HepG2 (cell line): ENCODE data around the gene TEKTIP1. TPM values are rescaled to one million over a fixed set of nuclear protein-coding genes. Genes with fewer than 3 reads are reported as not detected.

Source experiments
- AGO1 ChIP-seq: fragments of 200-400 bp; formaldehyde crosslinking; IDR thresholded peaks from 2 replicates; pipeline ENCODE4 v1.6.1; 2017; ENCODE audit warnings: mild to moderate bottlenecking, low read depth, low read length, moderate library complexity; ENCODE audit not compliant: poor library complexity, severe bottlenecking
- HIC2 ChIP-seq: sonication (generic); formaldehyde crosslinking; IDR thresholded peaks from 2 replicates; pipeline ENCODE4 v1.9.0; 2022; ENCODE audit warnings: low read depth, missing genetic modification reagents
- HOXA3 ChIP-seq: sonication (generic); formaldehyde crosslinking; IDR thresholded peaks from 2 replicates; pipeline ENCODE4 v1.5.0; 2020; ENCODE audit warnings: missing genetic modification reagents
- JUN ChIP-seq: sonication (generic); formaldehyde crosslinking; IDR thresholded peaks from 2 replicates; pipeline ENCODE4 v1.4.0; 2020; ENCODE audit warnings: mild to moderate bottlenecking, missing genetic modification reagents
- PATZ1 ChIP-seq: sonication (generic); formaldehyde crosslinking; IDR thresholded peaks from 2 replicates; pipeline ENCODE4 v1.4.0; 2020; ENCODE audit warnings: missing genetic modification reagents
- PHF20 ChIP-seq: sonication (generic); formaldehyde crosslinking; IDR thresholded peaks from 2 replicates; pipeline ENCODE4 v1.5.0; 2020; ENCODE audit warnings: mild to moderate bottlenecking, missing genetic modification reagents
- RFXANK ChIP-seq: IDR thresholded peaks from 2 replicates; pipeline ENCODE4 v1.6.1; 2016
- RXRB ChIP-seq: IDR thresholded peaks from 2 replicates; pipeline ENCODE4 v1.6.1; 2016; ENCODE audit warnings: borderline replicate concordance, missing genetic modification reagents, missing compliant biosample characterization
- YEATS4 ChIP-seq: sonication (generic); formaldehyde crosslinking; IDR thresholded peaks from 2 replicates; pipeline ENCODE4 v1.4.0; 2020; ENCODE audit warnings: missing genetic modification reagents, borderline replicate concordance
- ZBTB38 ChIP-seq: sonication (generic); formaldehyde crosslinking; IDR thresholded peaks from 2 replicates; pipeline ENCODE4 v1.5.1; 2020; ENCODE audit warnings: mild to moderate bottlenecking, missing genetic modification reagents
- ZNF296 ChIP-seq: sonication (generic); formaldehyde crosslinking; conservative IDR thresholded peaks from 2 replicates; pipeline ENCODE4 v1.5.0; 2020; ENCODE audit warnings: mild to moderate bottlenecking, missing genetic modification reagents
- ZNF335 ChIP-seq: sonication (generic); formaldehyde crosslinking; IDR thresholded peaks from 2 replicates; pipeline ENCODE4 v1.4.0; 2020; ENCODE audit warnings: missing genetic modification reagents
- ZNF547 ChIP-seq: sonication (generic); formaldehyde crosslinking; IDR thresholded peaks from 2 replicates; pipeline ENCODE4 v1.5.1; 2020; ENCODE audit warnings: mild to moderate bottlenecking, missing genetic modification reagents
- polyA plus RNA-seq, 8 experiments: library from polyadenylated mRNA; depleted of rRNA in 3 of 8; stranded (reverse) in 7 of 8; unstranded in 1 of 8; fragments of >200 nt; fragmentation: Illumina TruSeq in 4 of 8; extraction: Trizol in 4 of 8; gene quantifications; 2 replicates each; pipeline versions ENCODE4 v1.2.1 to v1.2.3, GENCODE V29; 2011 to 2016; ENCODE audit warnings: low read depth in 4 of 8, missing spikeins in 1 of 8, mixed read lengths in 1 of 8; ENCODE audit not compliant: insufficient read depth in 1 of 8
- total RNA-seq, 5 experiments: library from RNA; depleted of rRNA; stranded (reverse); fragments of >200 nt; fragmentation: Illumina TruSeq; extraction: Trizol; gene quantifications; 2 replicates each; pipeline ENCODE4 v1.2.3, GENCODE V29; 2016; ENCODE audit warnings: low read depth in 1 of 5
- TF ChIP-seq, protein P1 (sequence below): sonication (generic); formaldehyde crosslinking; IDR thresholded peaks from 2 replicates; pipeline ENCODE4 v1.4.0; 2020; ENCODE audit warnings: missing genetic modification reagents
- TF ChIP-seq, protein P2 (sequence below): sonication (generic); formaldehyde crosslinking; conservative IDR thresholded peaks from 2 replicates; pipeline ENCODE4 v1.4.0; 2020; ENCODE audit warnings: missing genetic modification reagents
- TF ChIP-seq, protein P3 (sequence below): sonication (generic); formaldehyde crosslinking; IDR thresholded peaks from 2 replicates; pipeline ENCODE4 v1.8.1; 2023; ENCODE audit warnings: mild to moderate bottlenecking, missing genetic modification reagents
- TF ChIP-seq, protein P4 (sequence below): IDR thresholded peaks from 2 replicates; pipeline ENCODE4 v1.6.1; 2016; ENCODE audit warnings: control low read depth

The TEKTIP1 gene
- total and polyA plus RNA-seq, 2 of the 13 experiments (the other 11 are each of a cell fraction or from before 2014, with no cell fraction given): not detected

DNA sequence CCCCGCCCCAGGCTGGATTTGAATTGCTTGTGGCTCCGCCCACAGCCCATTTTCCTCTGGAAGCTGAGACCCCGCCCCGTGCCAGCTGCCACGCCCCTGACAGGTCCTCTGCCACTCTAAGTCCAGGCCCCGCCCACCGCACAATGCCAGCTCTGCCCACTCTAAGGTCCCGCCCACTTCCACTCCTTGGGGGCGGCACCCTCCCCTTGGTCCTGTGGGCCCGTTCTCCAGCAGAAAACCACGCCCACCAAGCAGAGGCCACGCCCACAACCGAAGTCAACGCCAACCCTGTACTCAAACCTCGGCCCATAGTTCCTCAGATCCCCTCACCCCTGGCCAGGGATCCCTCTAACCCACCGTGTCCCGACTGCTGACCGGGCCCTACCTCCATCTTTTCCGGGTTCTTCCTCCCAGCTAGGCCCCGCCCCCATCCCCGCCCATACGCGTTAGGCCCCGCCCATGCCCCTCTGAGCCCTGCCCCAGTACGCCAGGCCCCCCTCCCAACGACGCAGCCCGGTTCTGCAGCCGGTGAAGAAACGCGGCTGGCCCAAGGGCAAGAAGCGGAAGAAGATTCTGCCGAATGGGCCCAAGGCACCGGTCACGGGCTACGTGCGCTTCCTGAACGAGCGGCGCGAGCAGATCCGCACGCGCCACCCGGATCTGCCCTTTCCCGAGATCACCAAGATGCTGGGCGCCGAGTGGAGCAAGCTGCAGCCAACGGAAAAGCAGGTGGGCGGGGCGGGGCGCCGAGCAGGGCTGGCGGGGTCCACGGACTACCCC, 35.1 kb downstream of the TEKTIP1 start (continued):
- TF ChIP-seq, protein P1, sequence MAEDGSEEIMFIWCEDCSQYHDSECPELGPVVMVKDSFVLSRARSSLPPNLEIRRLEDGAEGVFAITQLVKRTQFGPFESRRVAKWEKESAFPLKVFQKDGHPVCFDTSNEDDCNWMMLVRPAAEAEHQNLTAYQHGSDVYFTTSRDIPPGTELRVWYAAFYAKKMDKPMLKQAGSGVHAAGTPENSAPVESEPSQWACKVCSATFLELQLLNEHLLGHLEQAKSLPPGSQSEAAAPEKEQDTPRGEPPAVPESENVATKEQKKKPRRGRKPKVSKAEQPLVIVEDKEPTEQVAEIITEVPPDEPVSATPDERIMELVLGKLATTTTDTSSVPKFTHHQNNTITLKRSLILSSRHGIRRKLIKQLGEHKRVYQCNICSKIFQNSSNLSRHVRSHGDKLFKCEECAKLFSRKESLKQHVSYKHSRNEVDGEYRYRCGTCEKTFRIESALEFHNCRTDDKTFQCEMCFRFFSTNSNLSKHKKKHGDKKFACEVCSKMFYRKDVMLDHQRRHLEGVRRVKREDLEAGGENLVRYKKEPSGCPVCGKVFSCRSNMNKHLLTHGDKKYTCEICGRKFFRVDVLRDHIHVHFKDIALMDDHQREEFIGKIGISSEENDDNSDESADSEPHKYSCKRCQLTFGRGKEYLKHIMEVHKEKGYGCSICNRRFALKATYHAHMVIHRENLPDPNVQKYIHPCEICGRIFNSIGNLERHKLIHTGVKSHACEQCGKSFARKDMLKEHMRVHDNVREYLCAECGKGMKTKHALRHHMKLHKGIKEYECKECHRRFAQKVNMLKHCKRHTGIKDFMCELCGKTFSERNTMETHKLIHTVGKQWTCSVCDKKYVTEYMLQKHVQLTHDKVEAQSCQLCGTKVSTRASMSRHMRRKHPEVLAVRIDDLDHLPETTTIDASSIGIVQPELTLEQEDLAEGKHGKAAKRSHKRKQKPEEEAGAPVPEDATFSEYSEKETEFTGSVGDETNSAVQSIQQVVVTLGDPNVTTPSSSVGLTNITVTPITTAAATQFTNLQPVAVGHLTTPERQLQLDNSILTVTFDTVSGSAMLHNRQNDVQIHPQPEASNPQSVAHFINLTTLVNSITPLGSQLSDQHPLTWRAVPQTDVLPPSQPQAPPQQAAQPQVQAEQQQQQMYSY (CRISPR knock-in tag): no peak
- TF ChIP-seq, protein P2, sequence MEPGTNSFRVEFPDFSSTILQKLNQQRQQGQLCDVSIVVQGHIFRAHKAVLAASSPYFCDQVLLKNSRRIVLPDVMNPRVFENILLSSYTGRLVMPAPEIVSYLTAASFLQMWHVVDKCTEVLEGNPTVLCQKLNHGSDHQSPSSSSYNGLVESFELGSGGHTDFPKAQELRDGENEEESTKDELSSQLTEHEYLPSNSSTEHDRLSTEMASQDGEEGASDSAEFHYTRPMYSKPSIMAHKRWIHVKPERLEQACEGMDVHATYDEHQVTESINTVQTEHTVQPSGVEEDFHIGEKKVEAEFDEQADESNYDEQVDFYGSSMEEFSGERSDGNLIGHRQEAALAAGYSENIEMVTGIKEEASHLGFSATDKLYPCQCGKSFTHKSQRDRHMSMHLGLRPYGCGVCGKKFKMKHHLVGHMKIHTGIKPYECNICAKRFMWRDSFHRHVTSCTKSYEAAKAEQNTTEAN (CRISPR knock-in tag): no peak
- TF ChIP-seq YEATS4 (0 out of 2 replicates have a peak, but pooled peaks have one; percentile 37), RXRB (CRISPR knock-in tag) (no peak), ZNF547 (CRISPR knock-in tag) (no peak), ZNF296 (CRISPR knock-in tag) (no peak), JUN (CRISPR knock-in tag) (no peak), ZBTB38 (CRISPR knock-in tag) (no peak), PATZ1 (peak; percentile 25; the same call in 1 of the 2 replicates), PHF20 (CRISPR knock-in tag) (no peak), HIC2 (peak; percentile 59; the same call in 1 of the 2 replicates), ZNF335 (no peak), AGO1 (no peak), HOXA3 (CRISPR knock-in tag) (no peak), RFXANK (no peak)
- TF ChIP-seq, protein P3, sequence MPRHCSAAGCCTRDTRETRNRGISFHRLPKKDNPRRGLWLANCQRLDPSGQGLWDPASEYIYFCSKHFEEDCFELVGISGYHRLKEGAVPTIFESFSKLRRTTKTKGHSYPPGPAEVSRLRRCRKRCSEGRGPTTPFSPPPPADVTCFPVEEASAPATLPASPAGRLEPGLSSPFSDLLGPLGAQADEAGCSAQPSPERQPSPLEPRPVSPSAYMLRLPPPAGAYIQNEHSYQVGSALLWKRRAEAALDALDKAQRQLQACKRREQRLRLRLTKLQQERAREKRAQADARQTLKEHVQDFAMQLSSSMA: no peak
- TF ChIP-seq, protein P4, sequence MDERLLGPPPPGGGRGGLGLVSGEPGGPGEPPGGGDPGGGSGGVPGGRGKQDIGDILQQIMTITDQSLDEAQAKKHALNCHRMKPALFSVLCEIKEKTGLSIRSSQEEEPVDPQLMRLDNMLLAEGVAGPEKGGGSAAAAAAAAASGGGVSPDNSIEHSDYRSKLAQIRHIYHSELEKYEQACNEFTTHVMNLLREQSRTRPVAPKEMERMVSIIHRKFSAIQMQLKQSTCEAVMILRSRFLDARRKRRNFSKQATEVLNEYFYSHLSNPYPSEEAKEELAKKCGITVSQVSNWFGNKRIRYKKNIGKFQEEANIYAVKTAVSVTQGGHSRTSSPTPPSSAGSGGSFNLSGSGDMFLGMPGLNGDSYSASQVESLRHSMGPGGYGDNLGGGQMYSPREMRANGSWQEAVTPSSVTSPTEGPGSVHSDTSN (CRISPR knock-in tag): peak; percentile 68
